ENCODE results near the gene SDF4. TPM values are rescaled to one million over a fixed set of nuclear protein-coding genes. Genes with fewer than 3 reads are reported as not detected.
"Not testable (repeated sequence)": the region's sequence is repeated elsewhere in the genome, so short reads cannot be mapped to it uniquely, and the experiment has no call there.

SDF4 gene
- total RNA-seq, 2 donors from 2014 or later: 157 to 230 TPM

DNA sequence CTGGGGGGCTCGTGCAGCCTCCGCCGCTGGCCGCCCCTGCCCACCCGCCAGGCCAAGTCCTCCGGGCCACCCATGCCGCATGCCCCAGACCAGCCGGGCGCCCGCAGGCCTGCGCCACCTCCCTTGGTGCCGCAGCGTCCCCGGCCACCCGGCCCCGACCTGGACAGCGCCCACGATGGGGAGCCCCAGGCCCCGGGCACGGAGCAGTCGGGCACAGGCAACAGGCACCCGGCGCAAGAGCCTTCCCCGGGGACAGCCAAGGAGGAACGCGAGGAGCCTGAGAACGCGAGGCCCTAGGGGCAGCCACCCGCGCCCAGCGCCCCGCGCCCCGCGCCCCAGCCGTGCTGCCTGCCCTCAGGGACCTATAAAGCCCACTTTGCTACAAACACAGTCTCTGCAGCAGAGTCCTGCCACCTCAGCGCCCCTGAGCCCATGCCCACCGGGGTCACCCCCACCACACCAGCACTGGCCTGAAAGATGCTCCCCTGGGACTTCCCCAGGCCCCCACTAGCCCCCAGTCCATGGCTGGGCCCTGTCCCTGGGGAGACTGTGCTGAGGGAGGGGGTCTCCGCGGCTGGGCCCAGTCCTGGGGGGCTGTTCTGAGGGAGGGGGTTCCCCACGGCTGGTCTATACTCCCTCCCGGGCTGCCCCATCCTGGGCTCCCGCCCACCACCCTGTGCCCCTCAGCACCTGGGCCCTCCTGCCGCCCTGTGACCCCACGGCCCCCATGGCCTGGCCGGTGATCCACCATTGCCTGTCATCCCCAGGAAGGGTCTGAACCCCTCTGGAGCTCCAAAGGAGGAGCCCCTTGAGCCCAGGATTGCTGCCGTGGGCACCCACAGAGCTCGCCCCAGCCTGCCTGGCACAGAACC lies 34.0 kb downstream of the SDF4 start:
- DNase-seq (ENCODE audit: low spot score): no peak
- Histone ChIP-seq H3K4me3 (no peak overlapping the region), H3K27ac (no peak overlapping the region), H3K36me3 (no peaks in the 10 kb centered on the region), H3K27me3 (replicated peaks; ENCODE audit: insufficient read depth) (no peaks in the 10 kb centered on the region), H3K4me1 (ENCODE audit: control insufficient read depth in 1 of 2, low read depth in 2 of 2) (peaks cover 0 to 8% of the 10 kb centered on the region in 2 donors), H3K9me3 (peaks cover 5% of the 10 kb centered on the region)
- TF ChIP-seq, protein P1, sequence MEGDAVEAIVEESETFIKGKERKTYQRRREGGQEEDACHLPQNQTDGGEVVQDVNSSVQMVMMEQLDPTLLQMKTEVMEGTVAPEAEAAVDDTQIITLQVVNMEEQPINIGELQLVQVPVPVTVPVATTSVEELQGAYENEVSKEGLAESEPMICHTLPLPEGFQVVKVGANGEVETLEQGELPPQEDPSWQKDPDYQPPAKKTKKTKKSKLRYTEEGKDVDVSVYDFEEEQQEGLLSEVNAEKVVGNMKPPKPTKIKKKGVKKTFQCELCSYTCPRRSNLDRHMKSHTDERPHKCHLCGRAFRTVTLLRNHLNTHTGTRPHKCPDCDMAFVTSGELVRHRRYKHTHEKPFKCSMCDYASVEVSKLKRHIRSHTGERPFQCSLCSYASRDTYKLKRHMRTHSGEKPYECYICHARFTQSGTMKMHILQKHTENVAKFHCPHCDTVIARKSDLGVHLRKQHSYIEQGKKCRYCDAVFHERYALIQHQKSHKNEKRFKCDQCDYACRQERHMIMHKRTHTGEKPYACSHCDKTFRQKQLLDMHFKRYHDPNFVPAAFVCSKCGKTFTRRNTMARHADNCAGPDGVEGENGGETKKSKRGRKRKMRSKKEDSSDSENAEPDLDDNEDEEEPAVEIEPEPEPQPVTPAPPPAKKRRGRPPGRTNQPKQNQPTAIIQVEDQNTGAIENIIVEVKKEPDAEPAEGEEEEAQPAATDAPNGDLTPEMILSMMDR (IDR thresholded peaks at IDR 0.05): no peak
- no peak for ATAC-seq (ENCODE audit: insufficient number of reproducible peaks, low FRiP score, low read depth)

DNA sequence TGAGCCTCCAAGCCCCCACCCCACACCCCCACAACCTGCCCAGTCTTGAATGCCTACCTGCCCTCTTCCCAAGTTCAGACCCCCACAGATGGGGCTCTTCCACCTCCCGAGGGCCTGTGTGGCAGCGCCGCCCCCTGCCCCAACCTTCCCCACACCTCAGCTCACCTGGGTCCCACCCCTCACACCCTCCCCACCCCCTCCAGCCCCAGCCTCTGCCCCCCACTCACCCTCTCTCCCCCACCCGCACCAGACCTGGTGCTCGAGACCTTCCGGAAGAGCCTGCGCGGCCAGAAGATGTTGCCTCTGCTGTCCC lies 34.7 kb downstream of the SDF4 start:
- ATAC-seq (ENCODE audit: insufficient number of reproducible peaks, low FRiP score, low read depth) (no peak), DNase-seq (ENCODE audit: low spot score) (no peak)
- Histone ChIP-seq H3K36me3 (no peaks in the 10 kb centered on the region), H3K27me3 (replicated peaks; ENCODE audit: insufficient read depth) (no peaks in the 10 kb centered on the region), H3K4me1 (ENCODE audit: control insufficient read depth in 1 of 2, low read depth in 2 of 2) (peaks cover 0 to 8% of the 10 kb centered on the region in 2 donors), H3K4me3 (no peak overlapping the region), H3K9me3 (peaks cover 5% of the 10 kb centered on the region), H3K27ac (no peak overlapping the region)
- TF ChIP-seq, protein P1 (IDR thresholded peaks at IDR 0.05): no peak

DNA sequence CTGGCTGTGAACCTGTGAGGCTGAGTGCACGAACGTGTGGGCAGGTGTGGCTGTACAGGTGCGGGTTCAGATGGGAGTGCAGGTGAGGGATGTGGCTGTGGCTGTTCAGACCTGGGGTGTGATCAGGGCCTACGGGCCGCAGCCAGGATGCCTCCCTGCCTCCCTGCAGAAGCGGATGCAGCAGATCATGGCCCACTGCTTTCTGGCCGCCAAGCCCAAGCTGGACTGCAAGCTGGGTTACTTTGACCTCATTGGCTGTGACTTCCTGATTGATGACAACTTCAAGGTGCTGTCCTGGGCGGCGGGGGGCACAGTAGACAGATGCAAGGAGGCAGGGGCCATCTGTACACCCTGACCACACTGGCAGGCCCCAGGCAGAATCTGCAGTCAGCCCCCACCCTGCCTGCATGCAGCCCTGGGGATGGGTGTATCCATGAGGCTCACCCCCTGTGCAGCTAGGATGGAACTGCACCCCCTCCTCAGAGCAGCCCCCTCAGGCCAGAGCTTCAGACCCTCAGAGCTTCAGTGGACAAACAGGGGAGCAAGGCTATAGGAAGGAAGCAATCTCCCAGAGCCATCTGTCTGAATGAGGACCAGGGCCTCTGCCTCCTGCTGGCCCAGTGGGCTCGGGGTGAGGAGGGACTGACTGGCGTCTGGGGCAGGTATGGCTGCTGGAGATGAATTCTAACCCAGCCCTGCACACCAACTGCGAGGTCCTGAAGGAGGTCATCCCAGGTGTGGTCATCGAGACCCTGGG lies 35.2 kb downstream of the SDF4 start:
- DNase-seq (ENCODE audit: low spot score) (no peak), ATAC-seq (ENCODE audit: insufficient number of reproducible peaks, low FRiP score, low read depth) (no peak)
- TF ChIP-seq, protein P1 (IDR thresholded peaks at IDR 0.05): no peak
- Histone ChIP-seq H3K4me3 (no peak overlapping the region), H3K27me3 (replicated peaks; ENCODE audit: insufficient read depth) (no peaks in the 10 kb centered on the region), H3K9me3 (peaks cover 5% of the 10 kb centered on the region), H3K27ac (no peak overlapping the region), H3K36me3 (no peaks in the 10 kb centered on the region), H3K4me1 (ENCODE audit: control insufficient read depth in 1 of 2, low read depth in 2 of 2) (peaks cover 0 to 8% of the 10 kb centered on the region in 2 donors)

DNA sequence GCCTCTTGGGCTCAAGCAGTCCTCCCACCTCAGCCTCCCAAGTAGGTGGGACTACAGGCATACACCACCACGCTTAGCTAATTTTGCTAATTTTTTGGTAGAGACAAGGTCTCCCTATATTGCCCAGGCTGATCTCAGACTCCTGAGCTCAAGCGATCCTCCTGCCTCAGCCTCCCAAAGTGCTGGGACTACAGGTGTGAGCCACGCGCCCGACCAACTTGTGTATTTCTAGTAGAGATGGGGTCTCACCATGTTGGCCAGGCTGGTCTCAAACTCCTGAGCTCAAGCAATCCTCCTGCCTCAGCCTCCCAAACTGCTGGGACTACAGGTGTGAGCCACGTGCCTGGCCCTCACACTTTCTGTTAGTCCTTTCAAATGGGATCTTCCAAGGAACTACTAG lies 36.1 kb downstream of the SDF4 start:
- H3K36me3 ChIP-seq; ATAC-seq (ENCODE audit: insufficient number of reproducible peaks, low FRiP score, low read depth); H3K4me3 ChIP-seq; H3K27me3 ChIP-seq (replicated peaks; ENCODE audit: insufficient read depth); H3K4me1 ChIP-seq (ENCODE audit: control insufficient read depth in 1 of 2, low read depth in 2 of 2); H3K27ac ChIP-seq; DNase-seq (ENCODE audit: low spot score); H3K9me3 ChIP-seq: not testable (repeated sequence)

DNA sequence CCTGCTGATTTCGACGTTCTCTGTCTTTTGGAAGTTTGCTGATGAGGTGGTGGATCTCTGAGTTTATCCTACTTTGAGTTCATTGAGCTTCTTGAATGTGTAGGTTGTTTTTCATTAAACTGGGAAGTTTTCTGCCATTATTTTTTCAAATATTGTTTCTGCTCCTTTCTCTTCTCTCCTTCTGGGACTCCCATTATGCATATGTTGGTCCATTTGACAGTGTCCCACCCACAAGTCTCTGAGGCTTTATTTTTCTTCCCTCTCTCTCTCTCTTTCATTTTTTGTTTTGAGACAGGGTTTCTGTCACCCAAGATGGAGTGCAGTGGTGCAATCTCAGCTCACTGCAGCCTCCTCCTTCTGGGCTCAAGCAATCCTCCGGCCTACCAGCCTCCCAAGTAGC lies 37.1 kb downstream of the SDF4 start:
- no peak for ATAC-seq (ENCODE audit: insufficient number of reproducible peaks, low FRiP score, low read depth)

More for the DNA sequence above, 37.1 kb downstream of the SDF4 start:
- Histone ChIP-seq H3K9me3 (peaks cover 5% of the 10 kb centered on the region), H3K4me3 (no peak overlapping the region), H3K4me1 (ENCODE audit: control insufficient read depth in 1 of 2, low read depth in 2 of 2) (no peaks in the 10 kb centered on the region), H3K27ac (no peak overlapping the region), H3K27me3 (replicated peaks; ENCODE audit: insufficient read depth) (no peaks in the 10 kb centered on the region), H3K36me3 (no peaks in the 10 kb centered on the region)
- TF ChIP-seq, protein P1 (IDR thresholded peaks at IDR 0.05): no peak
- no peak for DNase-seq (ENCODE audit: low spot score)
